Activated CD8-positive, alpha-beta T cell treated with anti-CD3 and anti-CD28 coated beads for 36 hours (primary cell): ENCODE measurements around the gene TSHZ3. TPM values are rescaled to one million over a fixed set of nuclear protein-coding genes. Genes with fewer than 3 reads are reported as not detected.

Experiments
- ATAC-seq: fragments of 200-7000 bp; cut with Tn5 transposase; one replicate; pipeline ENCODE4 v1.10.0; 2021; ENCODE audit warnings: mild to moderate bottlenecking, moderate library complexity
- CTCF ChIA-PET: fragments of 350-600 bp; sonication (Branson Sonifier 250); formaldehyde crosslinking; loops from one replicate; lab custom pipeline; 2021; ENCODE audit warnings: antibody characterized with exemption; lab: Charles Lee
- POLR2A ChIA-PET: fragments of 350-600 bp; sonication (Branson Sonifier 250); formaldehyde crosslinking; loops from one replicate; lab custom pipeline; 2021; ENCODE audit warnings: antibody characterized with exemption; lab: Charles Lee
- DNase-seq: peaks from one replicate; pipeline ENCODE4 v3.0.0-alpha.2; 2020
- H3K27ac Mint-ChIP-seq: one replicate; pipeline ENCODE4 v1.8.0; 2021; ENCODE audit warnings: mild to moderate bottlenecking, mixed read lengths
- H3K27me3 Mint-ChIP-seq: one replicate; pipeline ENCODE4 v1.8.0; 2021; ENCODE audit warnings: mixed read lengths
- H3K36me3 Mint-ChIP-seq: one replicate; pipeline ENCODE4 v1.8.0; 2021; ENCODE audit warnings: low read depth, mixed read lengths
- H3K4me1 Mint-ChIP-seq: one replicate; pipeline ENCODE4 v1.8.0; 2021; ENCODE audit warnings: low read depth, mixed read lengths
- H3K4me3 Mint-ChIP-seq: one replicate; pipeline ENCODE4 v1.8.0; 2021; ENCODE audit warnings: mild to moderate bottlenecking, moderate library complexity, mixed read lengths
- H3K9me3 Mint-ChIP-seq: one replicate; pipeline ENCODE4 v1.8.0; 2021; ENCODE audit warnings: mixed read lengths
- intact Hi-C: fragments of 100-400 bp; cut with micrococcal nuclease; formaldehyde crosslinking; loops from one replicate; pipeline ENCODE4 v1.10.0; 2022
- total RNA-seq, 2 experiments: library from RNA; stranded (reverse); gene quantifications; one replicate each; pipeline ENCODE4 v1.2.3, GENCODE V29; 2021
- TF ChIP-seq, protein P1 (sequence below): fragments of 200-600 bp; IDR thresholded peaks from one replicate; pipeline ENCODE4 v1.8.0; 2022; ENCODE audit warnings: antibody characterized with exemption, mild to moderate bottlenecking

Gene TSHZ3
- total RNA-seq, 2 experiments from 2014 or later = 0.16 to 0.38 TPM

DNA sequence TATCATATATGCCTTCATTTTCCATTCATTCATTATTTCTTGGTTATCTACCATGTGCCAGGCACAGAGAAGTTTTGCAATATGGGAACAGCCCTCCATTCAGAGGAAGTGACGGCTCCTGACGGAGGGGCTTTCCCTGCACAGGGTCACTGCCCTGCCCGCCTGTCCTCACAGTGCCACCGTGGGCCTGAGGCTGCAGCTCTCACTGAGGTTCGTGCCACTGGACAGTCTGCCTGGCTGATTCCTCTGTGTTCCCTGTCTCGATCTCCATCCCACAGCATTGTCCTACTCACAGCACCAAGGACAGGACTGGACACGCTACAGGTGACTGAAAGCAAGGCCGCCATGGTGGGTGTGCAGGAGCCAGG, 92.7 kb downstream of the TSHZ3 start:
- no peak overlapping the region for H3K27ac Mint-ChIP-seq
- no peak overlapping the region for H3K4me3 Mint-ChIP-seq
- ChIA-PET POLR2A (no interaction called here), CTCF (no interaction called here)
- peaks cover 7% of the 10 kb centered on the region for H3K27me3 Mint-ChIP-seq
- no peak for DNase-seq
- TF ChIP-seq, protein P1, sequence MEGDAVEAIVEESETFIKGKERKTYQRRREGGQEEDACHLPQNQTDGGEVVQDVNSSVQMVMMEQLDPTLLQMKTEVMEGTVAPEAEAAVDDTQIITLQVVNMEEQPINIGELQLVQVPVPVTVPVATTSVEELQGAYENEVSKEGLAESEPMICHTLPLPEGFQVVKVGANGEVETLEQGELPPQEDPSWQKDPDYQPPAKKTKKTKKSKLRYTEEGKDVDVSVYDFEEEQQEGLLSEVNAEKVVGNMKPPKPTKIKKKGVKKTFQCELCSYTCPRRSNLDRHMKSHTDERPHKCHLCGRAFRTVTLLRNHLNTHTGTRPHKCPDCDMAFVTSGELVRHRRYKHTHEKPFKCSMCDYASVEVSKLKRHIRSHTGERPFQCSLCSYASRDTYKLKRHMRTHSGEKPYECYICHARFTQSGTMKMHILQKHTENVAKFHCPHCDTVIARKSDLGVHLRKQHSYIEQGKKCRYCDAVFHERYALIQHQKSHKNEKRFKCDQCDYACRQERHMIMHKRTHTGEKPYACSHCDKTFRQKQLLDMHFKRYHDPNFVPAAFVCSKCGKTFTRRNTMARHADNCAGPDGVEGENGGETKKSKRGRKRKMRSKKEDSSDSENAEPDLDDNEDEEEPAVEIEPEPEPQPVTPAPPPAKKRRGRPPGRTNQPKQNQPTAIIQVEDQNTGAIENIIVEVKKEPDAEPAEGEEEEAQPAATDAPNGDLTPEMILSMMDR = no peak
- H3K4me1 Mint-ChIP-seq = peaks cover 4% of the 10 kb centered on the region
- H3K9me3 Mint-ChIP-seq = no peaks in the 10 kb centered on the region
- ATAC-seq = no peak
- intact Hi-C loops = no loop called here
- no peaks in the 10 kb centered on the region for H3K36me3 Mint-ChIP-seq

DNA sequence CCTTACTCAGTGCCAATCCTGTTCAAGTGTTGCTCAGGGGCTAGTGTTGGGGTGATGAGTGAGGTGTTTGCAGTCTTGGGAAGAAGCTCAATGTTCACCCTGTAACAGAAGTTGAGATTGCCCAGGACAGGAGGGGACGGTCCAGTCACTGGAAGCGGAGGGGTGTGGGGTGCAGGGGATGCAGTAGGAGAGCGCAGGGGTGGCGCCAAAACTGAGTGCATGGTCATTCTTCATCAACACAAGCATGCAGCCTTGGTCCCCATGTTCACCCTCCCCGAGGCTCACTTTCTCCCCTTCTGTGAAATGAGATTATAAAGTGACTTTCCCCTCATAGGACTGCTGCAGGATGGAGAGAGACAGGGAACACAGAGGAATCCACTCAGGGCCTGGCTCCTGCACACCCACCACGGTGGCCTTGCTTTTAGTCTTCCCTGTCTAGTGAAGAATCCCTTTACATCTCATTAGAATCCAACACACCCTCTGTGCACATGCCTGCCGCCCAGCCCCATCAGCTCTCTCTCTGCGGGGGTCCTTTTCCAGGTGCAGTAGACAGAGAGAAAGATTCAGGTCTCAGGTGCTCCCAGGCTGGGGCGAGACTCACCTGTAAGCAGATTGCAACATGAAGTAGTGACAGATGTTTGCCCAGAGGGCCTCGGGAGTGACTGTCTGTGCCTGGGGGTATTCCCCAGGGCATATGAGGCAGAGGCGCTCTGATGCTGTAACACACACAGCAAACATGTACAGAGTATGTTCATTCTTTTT, 93.2 kb downstream of the TSHZ3 start:
- Mint-ChIP-seq H3K4me3 (no peak overlapping the region), H3K27me3 (peaks cover 7% of the 10 kb centered on the region), H3K9me3 (no peaks in the 10 kb centered on the region), H3K36me3 (no peaks in the 10 kb centered on the region), H3K27ac (no peak overlapping the region), H3K4me1 (no peaks in the 10 kb centered on the region)
- ATAC-seq (no peak), DNase-seq (no peak)
- intact Hi-C loops = no loop called here
- CTCF ChIA-PET = no interaction called here
- POLR2A ChIA-PET = no interaction called here
- TF ChIP-seq, protein P1 = no peak

DNA sequence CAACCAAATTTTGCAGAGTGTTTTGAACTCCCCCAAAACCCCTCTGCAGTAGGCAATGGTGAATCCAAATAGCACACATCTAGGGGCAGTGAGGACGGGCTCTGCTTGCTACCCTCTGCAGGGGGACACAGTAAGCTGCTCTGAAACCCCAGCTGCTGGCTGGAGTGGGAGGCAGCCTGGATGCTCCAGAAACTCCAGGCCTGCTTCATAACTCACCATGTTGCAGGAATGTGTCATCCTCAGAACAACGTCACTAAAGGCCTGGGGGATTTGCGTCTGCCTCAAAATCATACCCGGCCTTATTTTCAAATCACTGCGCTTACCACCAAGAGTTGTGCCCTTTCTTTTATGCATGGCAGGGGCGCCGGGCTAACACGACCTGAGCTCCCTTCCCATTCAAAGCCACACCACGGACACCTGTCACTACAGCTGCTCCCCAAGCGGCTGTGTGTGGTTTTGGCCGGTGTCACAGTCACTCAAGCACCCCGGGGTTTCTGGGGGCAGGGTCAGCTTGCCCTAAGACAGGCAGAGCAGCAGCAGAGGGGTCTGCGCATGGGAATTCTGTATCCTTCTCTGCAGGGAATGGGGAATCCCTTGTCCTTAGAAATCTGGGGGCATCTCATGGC, 93.9 kb downstream of the TSHZ3 start:
- no peaks in the 10 kb centered on the region for H3K4me1 Mint-ChIP-seq
- H3K36me3 Mint-ChIP-seq = no peaks in the 10 kb centered on the region

DNA sequence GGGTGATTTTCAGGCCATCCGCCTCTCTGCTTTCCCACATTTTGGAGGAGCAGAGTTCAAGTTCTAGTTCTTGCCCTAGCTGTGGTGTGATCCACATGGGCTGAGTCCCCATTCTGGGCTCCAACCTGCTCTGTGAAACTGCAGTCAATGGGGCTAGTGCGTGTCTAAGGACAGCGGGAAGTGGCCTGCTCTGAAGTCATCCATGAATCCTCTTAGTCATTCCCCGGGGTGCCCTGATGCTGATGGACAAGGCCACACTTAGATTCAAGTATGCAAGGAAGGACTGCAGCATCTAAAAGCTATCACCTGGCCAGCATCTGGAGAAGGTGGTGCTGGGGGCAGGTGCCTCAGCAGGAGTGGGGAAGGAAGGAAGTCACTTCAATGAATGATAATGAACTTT, 94.6 kb downstream of the TSHZ3 start:
- Mint-ChIP-seq H3K9me3 (no peaks in the 10 kb centered on the region), H3K27ac (no peak overlapping the region), H3K27me3 (peaks cover 7% of the 10 kb centered on the region), H3K4me3 (no peak overlapping the region), H3K4me1 (no peaks in the 10 kb centered on the region), H3K36me3 (no peaks in the 10 kb centered on the region)
- DNase-seq (no peak), ATAC-seq (no peak)
- TF ChIP-seq, protein P1 = no peak
- CTCF ChIA-PET = no interaction called here
- intact Hi-C loops = no loop called here
- POLR2A ChIA-PET = no interaction called here

More for the DNA sequence above, 93.9 kb downstream of the TSHZ3 start:
- Mint-ChIP-seq H3K4me3 (no peak overlapping the region), H3K27ac (no peak overlapping the region), H3K27me3 (peaks cover 7% of the 10 kb centered on the region), H3K9me3 (no peaks in the 10 kb centered on the region)
- intact Hi-C loops = no loop called here
- DNase-seq (no peak), ATAC-seq (no peak)
- ChIA-PET POLR2A (interaction anchor here (0.5 kb wide), 1 partner anchor 1147 kb away, joined by 4 read pairs; no protein-coding TSS in a partner anchor), CTCF (no interaction called here)
- TF ChIP-seq, protein P1 = no peak

DNA sequence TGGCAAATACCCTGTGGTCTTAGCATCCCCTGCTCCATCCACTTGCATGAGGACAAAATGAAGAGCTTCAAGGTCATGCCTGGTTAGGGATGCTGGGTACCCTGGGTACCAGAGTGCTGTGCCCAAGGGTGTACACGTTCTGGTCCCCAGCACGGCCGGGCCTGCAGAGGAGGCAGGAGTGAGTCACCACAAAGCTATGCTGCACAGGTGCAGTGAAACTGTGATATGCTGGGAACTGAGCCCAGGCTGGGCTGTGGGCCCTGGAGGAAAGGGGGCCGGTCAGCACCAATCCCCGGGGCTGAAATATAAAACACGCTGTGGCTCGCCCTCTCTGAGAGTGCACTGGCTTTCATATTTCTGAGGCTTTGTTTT, 95.1 kb downstream of the TSHZ3 start:
- Mint-ChIP-seq H3K27me3 (peaks cover 7% of the 10 kb centered on the region), H3K4me3 (no peak overlapping the region), H3K4me1 (no peaks in the 10 kb centered on the region), H3K9me3 (no peaks in the 10 kb centered on the region), H3K36me3 (no peaks in the 10 kb centered on the region), H3K27ac (no peak overlapping the region)
- DNase-seq (no peak), ATAC-seq (no peak)
- TF ChIP-seq, protein P1 = no peak
- intact Hi-C loops = no loop called here
- ChIA-PET CTCF (no interaction called here), POLR2A (no interaction called here)
